ENCODE results near the gene CHMP4B. TPM values are rescaled to one million over a fixed set of nuclear protein-coding genes. Genes with fewer than 3 reads are reported as not detected.

Gene CHMP4B
- total RNA-seq, 4 donors from 2014 or later, result 92.9 to 113 (median 105) TPM

GRCh38 chr20:33889312-33889711 lies 78.2 kb downstream of the CHMP4B start:
- H3K4me3 ChIP-seq (ENCODE audit: low read depth, poor library complexity, severe bottlenecking), result no peak overlapping the region
- TF ChIP-seq, protein P1, sequence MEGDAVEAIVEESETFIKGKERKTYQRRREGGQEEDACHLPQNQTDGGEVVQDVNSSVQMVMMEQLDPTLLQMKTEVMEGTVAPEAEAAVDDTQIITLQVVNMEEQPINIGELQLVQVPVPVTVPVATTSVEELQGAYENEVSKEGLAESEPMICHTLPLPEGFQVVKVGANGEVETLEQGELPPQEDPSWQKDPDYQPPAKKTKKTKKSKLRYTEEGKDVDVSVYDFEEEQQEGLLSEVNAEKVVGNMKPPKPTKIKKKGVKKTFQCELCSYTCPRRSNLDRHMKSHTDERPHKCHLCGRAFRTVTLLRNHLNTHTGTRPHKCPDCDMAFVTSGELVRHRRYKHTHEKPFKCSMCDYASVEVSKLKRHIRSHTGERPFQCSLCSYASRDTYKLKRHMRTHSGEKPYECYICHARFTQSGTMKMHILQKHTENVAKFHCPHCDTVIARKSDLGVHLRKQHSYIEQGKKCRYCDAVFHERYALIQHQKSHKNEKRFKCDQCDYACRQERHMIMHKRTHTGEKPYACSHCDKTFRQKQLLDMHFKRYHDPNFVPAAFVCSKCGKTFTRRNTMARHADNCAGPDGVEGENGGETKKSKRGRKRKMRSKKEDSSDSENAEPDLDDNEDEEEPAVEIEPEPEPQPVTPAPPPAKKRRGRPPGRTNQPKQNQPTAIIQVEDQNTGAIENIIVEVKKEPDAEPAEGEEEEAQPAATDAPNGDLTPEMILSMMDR (IDR thresholded peaks at IDR 0.05), result no peak
- no peak for TF ChIP-seq POLR2A (IDR thresholded peaks at IDR 0.05)
- intact Hi-C loops (cut with DNase I; ENCODE audit: low total_unique reads), result no loop called here
- no peak for DNase-seq (ENCODE audit: low spot score in 2 of 2)

DNA sequence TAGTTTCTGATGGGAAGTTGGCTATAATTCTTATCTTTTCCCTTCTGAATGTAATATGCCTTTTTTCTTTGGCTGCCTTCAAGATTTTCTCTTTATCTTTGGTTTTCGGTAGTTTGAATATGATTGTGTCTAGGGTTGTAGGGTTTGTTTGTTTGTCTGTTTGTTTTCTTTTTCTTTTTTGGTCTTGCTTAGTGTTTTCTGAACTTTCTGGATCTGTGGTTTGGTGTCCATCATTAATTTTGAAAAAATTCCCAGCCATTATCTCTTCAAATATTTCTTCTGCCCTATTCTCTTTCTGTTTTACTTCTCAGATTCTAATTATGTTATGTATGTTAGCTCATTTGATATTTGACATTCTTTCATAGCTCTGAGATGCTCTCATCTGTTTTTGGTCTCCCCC lies 79.4 kb downstream of the CHMP4B start:
- DNase-seq (ENCODE audit: low spot score in 2 of 2), result no peak
- intact Hi-C loops (cut with DNase I; ENCODE audit: low total_unique reads), result no loop called here
- 92 to 96% methylated on average over 1 of the region's 1 CpG for WGBS, 2 donors
- no peak overlapping the region for H3K4me3 ChIP-seq (ENCODE audit: low read depth, poor library complexity, severe bottlenecking)
- TF ChIP-seq, protein P1 (IDR thresholded peaks at IDR 0.05), result no peak
- TF ChIP-seq POLR2A (IDR thresholded peaks at IDR 0.05), result no peak

GRCh38 chr20:33893314-33893713 lies 82.2 kb downstream of the CHMP4B start:
- TF ChIP-seq, protein P1 (IDR thresholded peaks at IDR 0.05), result no peak
- TF ChIP-seq POLR2A (IDR thresholded peaks at IDR 0.05), result no peak
- no peak overlapping the region for H3K4me3 ChIP-seq (ENCODE audit: low read depth, poor library complexity, severe bottlenecking)
- 79 to 82% methylated on average over 4 of the region's 4 CpGs for WGBS, 2 donors
- intact Hi-C loops (cut with DNase I; ENCODE audit: low total_unique reads), result no loop called here
- DNase-seq (ENCODE audit: low spot score in 2 of 2), result no peak

DNA sequence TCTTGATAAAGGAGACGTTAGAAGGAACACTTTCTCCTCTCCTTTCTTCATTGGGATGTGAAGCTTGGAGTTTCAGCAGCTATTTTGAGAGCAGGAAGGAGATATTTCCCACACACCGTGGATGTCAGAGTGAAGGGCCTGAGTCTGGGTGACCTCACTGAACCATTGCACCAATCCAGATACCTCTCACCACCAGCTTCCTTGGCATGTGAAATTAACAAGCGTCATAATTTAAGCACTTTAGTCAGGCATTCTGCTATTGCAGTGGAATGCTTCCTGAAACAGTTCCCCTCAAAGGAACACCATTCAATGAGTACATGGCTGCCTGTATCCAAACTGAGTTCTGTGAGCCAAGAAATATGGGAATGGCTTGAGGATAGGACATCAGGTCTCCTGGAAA lies 83.7 kb downstream of the CHMP4B start:
- TF ChIP-seq POLR2A (IDR thresholded peaks at IDR 0.05), result no peak
- TF ChIP-seq, protein P1 (IDR thresholded peaks at IDR 0.05), result no peak
- H3K4me3 ChIP-seq (ENCODE audit: low read depth, poor library complexity, severe bottlenecking), result no peak overlapping the region
- DNase-seq (ENCODE audit: low spot score in 2 of 2), result no peak
- 66 to 68% methylated on average over 3 of the region's 3 CpGs for WGBS, 2 donors
- intact Hi-C loops (cut with DNase I; ENCODE audit: low total_unique reads), result no loop called here

GRCh38 chr20:33896509-33896908 lies 85.4 kb downstream of the CHMP4B start:
- TF ChIP-seq, protein P1 (IDR thresholded peaks at IDR 0.05), result no peak
- TF ChIP-seq POLR2A (IDR thresholded peaks at IDR 0.05), result no peak
- intact Hi-C loops (cut with DNase I; ENCODE audit: low total_unique reads), result no loop called here
- no peak for DNase-seq (ENCODE audit: low spot score in 2 of 2)
- 48 to 58% methylated on average over 4 of the region's 4 CpGs for WGBS, 2 donors
- no peak overlapping the region for H3K4me3 ChIP-seq (ENCODE audit: low read depth, poor library complexity, severe bottlenecking)

DNA sequence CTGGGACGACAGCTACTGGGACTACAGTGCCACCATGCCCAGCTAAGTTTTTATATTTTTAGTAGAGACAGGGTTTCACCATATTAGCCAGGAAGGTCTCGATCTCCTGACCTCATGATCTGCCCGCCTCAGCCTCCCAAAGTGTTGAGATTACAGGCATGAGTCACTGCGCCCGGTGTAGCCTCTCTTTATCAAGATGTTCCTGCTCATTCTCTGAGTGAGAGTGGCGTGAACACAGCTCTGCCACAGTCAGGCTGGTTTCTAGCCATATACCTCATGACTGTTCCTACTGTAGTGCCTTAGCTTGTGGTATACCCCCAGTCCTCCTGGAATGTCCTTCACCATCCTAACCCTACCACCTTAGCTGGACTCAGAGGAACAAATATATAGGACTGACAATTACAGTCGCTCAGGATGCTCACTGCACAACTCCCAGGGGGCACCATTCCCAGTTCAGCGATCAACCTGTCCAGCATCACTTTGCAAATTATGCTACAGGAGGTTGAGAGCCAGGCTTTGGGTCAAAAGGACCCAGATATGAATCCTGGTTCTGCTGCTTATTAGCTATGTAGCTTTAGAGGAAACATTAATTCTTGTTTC lies 86.3 kb downstream of the CHMP4B start:
- 81% methylated on average over 8 of the region's 8 CpGs for WGBS, 2 donors
- no peak for DNase-seq (ENCODE audit: low spot score in 2 of 2)
- no peak overlapping the region for H3K4me3 ChIP-seq (ENCODE audit: low read depth, poor library complexity, severe bottlenecking)
- TF ChIP-seq, protein P1 (IDR thresholded peaks at IDR 0.05), result no peak
- TF ChIP-seq POLR2A (IDR thresholded peaks at IDR 0.05), result no peak
- intact Hi-C loops (cut with DNase I; ENCODE audit: low total_unique reads), result no loop called here
